Gastroesophageal sphincter (tissue), 3 donors: ENCODE measurements around the gene NRP1.

Experiments used
- CTCF ChIP-seq, 4 experiments: fragments of 200-600 bp in 2 of 4; fragments of 450-650 bp in 2 of 4; sonication (generic) in 1 of 4; IDR thresholded peaks; one replicate each; pipeline ENCODE4 v1.5.1; 2017 to 2019; ENCODE audit warnings: antibody characterized with exemption in 4 of 4, mild to moderate bottlenecking in 2 of 4, moderate library complexity in 2 of 4
- POLR2A ChIP-seq, 2 donors: fragments of 450-650 bp; IDR thresholded peaks; one replicate each; pipeline ENCODE4 v1.6.1; 2017; ENCODE audit warnings: antibody characterized with exemption in 2 of 2, mild to moderate bottlenecking in 2 of 2, moderate library complexity in 1 of 2

GRCh38 chr10:33376976-33377657 is 42.6 kb upstream of the NRP1 start:
- TF ChIP-seq POLR2A (IDR thresholded peaks at IDR 0.05) (no peak), CTCF (IDR thresholded peaks at IDR 0.05) (no peak)
